ENCODE data around the gene NGRN.

NGRN gene, protein sequence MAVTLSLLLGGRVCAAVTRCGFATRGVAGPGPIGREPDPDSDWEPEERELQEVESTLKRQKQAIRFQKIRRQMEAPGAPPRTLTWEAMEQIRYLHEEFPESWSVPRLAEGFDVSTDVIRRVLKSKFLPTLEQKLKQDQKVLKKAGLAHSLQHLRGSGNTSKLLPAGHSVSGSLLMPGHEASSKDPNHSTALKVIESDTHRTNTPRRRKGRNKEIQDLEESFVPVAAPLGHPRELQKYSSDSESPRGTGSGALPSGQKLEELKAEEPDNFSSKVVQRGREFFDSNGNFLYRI
- total RNA-seq, result 15.5 to 26.3 reads per million in 2 donors

- peak; percentile 82 for DNase-seq
Measured at GRCh38 chr15:90265271-90266060, at the start of gene NGRN. TSS of gene NGRN (plus strand) at chr15:90265672. CDS start at chr15:90265713, 41 bp downstream.

DNA sequence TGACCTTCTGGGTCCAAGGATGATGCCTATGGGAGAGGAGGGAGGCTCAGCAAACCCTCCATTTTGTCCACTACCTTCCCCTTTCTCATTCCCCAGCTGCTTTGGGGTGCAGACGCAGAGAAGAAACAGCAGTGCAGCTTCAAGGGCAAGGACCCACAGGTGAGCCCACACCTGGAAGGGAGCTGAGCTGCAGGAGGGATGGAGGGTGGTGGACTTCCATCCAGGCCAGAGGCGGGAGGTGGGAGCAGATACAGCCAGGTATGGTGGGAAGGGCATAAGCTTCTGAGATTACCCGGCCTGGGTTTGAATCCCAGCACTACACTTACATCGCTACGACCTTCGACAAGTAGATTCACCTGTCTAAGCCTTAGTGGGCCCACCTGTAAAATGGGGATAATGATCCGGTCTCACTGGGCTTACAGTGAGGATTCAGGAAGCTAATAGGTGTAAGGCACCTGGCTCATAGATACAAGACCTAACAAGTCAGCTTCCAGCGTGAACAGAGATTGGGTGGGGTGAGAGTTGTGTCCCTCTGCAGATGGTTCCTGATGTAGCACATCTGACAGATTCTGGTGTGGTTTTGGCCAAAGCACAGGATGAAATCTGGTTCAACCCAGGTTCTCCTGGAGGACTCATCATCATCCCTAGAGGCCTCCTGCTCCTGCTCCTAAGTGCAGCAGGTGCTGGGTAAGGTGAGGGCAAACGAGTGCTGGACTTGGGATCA lies 47.6 kb upstream of the NGRN start:
- DNase-seq, result no peak

GRCh38 chr15:90219421-90220141 lies 45.9 kb upstream of the NGRN start:
- peak; percentile 53 for DNase-seq

DNA sequence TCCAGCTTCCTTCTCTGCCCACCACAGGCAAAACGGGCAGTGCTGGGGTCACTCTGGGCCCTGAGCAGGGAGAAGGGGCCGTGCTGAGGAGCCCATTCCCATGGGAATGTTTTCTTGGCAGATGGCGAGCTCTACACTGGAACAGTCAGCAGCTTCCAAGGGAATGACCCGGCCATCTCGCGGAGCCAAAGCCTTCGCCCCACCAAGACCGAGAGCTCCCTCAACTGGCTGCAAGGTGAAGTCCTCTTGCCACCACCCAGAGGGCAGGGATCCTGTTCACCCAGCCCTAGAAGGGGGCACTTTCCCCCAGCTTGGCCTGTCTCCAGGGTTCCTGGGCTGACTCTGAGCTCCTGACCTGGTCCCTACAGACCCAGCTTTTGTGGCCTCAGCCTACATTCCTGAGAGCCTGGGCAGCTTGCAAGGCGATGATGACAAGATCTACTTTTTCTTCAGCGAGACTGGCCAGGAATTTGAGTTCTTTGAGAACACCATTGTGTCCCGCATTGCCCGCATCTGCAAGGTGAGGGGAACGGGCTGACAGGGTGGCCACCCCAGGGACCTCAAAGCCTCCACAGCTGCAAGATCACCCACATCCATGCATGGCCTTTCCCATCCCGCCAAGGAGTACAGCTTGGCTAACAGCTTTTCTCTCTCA lies 44.1 kb upstream of the NGRN start:
- no peak for DNase-seq

DNA sequence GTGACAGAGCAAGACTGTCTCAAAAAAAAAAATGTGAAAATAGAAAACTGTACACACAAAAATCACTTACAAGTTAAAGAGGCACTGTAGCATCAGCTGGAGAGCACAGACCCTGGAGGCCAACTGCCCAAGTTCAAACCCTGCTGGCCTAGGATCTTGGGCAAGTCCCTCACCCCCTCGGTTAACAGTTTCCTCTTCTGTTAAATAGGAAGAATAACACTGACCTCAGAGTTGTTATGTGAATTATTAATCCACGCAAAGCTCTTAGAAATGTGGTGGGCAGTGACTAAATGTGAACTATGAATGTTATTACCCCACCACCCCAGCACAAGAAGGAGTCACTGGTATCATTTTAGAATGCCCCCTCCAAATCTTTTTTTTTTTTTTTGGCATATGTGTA lies 42.9 kb upstream of the NGRN start:
- DNase-seq, result no peak

DNA sequence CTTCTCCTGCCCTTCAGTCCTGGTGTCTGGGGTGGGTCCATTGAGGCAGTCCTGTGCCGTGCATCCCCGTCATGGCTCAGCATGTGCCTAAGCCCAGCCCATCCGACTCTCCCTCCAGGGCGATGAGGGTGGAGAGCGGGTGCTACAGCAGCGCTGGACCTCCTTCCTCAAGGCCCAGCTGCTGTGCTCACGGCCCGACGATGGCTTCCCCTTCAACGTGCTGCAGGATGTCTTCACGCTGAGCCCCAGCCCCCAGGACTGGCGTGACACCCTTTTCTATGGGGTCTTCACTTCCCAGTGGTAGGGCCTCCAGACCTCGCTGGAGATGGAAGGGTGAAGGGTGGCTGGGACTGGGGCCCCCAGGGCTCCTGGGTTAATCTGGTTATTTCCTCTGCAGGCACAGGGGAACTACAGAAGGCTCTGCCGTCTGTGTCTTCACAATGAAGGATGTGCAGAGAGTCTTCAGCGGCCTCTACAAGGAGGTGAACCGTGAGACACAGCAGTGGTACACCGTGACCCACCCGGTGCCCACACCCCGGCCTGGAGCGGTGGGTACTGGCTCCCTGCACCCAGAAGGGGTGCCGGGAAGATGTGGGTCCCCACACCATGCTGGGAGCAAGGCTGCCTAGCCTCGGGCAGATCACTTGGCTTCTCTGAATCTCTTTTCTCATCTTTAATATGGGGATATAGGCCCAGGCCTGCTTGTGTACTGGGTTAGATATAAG lies 41.9 kb upstream of the NGRN start:
- no peak for DNase-seq

- DNase-seq, result no peak
Measured at GRCh38 chr15:90225047-90225446, 40.4 kb upstream of the NGRN start.

DNA sequence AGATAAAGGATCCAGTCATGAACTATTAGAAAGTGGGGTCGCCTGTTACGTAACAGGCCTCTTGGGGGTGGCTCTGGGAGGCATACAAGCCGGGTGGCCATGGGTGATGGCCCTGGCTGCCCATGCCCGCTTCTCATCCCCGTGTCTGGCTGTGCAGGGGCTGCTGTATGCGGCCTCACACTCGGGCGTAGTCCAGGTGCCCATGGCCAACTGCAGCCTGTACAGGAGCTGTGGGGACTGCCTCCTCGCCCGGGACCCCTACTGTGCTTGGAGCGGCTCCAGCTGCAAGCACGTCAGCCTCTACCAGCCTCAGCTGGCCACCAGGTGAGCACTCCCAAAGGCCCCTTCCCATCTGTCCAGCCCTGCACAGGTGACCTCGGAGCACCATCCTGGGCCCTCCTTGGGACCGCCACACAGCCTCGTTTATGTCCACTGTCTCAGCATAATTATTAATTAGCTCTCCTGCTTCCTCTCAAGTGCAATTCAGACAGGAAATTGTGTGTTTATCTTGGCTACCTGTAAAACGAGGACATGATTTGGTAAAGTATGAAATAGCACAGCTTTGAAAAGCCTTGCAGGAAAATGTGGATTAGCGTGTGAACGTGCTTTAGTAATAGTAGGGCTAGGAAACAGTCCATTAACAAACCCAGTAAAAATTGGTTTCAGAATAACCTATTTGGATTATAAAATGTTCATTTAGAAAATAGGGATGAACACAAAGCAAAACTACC lies 39.8 kb upstream of the NGRN start:
- no peak for DNase-seq

DNA sequence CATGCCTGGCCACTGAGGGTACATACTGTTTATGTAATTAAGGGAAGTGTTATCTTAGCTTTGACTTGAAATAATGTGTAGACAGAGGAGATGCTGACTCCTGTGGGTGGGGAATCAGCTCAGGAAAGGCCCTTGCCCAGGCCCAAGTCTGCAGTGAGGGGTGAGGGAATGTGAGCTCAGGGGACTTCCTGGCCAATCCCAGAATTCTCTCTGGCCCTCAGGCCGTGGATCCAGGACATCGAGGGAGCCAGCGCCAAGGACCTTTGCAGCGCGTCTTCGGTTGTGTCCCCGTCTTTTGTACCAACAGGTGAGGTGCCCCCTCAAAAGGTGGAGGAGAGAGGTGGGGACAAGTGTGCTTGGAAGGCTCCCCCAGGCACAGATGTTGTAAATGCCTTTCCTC lies 38.1 kb upstream of the NGRN start:
- DNase-seq, result no peak

GRCh38 chr15:90227816-90228772 lies 37.4 kb upstream of the NGRN start:
- DNase-seq, result no peak

DNA sequence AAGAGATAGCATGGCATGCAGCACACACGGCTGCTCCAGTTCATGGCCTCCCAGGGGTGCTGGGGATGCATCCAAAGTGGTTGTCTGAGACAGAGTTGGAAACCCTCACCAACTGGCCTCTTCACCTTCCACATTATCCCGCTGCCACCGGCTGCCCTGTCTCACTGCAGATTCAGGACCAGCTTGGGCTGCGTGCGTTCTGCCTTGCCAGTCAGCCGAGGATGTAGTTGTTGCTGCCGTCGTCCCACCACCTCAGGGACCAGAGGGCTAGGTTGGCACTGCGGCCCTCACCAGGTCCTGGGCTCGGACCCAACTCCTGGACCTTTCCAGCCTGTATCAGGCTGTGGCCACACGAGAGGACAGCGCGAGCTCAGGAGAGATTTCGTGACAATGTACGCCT lies 36.5 kb upstream of the NGRN start:
- no peak for DNase-seq

- no peak for DNase-seq
Measured at GRCh38 chr15:90230071-90230494, 35.4 kb upstream of the NGRN start.

DNA sequence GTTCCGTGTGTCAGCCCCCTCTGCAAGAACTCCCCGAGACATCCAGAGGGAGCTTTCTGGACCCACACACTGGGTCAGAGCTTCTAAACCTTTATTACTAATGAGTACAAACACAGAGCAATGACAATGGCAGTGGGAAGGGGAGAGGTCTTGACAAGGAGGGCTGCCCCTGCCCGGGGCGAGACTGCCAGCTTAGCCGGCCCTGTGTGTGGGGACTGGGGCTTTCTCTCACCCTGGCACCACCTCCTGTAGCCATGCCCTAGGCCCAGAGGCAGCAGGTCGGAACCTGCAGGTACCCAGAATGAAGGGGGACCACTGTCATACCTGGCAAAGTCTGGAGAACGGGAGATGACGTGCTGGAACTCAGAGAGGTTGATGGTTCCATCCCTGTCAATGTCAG lies 34.9 kb upstream of the NGRN start:
- no peak for DNase-seq

DNA sequence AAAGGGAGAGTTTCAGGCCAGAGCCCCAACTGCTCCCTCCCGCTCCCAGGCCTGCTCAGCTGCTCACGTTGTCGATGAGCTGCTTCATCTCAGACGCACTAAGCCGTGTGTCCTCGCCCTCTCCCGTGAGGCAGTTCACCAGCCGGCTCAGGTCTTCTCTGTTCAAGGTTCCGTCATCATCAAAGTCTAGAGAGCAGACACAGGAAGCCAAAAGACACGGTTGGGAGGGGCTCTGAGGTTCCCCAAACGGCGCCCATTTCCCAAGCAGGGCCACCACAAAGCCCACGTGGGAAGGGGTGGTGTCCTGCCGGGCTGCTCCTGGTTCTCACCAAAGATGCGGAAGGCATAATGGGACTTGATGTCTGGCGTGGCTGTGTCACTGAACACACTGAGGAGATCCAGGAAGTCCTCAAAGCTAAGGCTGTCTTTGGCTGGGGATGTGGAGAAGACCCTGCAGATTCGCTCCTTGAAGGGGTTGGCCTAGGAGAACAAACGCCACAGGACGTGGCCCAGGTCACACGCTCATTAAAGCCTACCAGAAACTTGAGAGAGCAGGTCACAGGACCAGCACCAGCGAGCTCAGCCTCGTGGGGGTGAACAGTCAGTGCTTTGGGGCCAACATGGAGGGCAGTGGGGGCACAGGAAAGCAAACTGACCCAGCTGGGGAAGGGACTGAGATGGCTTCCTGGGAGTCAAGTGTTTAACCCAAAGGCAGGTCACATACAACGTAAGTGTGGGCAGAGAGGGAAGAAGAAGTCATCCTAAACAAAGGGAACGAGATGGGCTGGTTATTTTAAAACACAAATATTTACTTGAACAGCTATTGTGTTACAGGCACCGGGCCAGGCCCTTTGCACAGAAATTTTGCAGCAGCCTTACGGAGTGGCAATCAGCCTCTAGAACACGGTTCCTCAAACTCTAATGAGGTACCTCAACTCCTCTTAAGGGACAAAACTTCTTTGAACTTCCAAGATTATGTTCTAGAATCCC lies 34.1 kb upstream of the NGRN start:
- peak; percentile 74 for DNase-seq

- no peak for DNase-seq
Measured at GRCh38 chr15:90232196-90232595, 33.3 kb upstream of the NGRN start.

DNA sequence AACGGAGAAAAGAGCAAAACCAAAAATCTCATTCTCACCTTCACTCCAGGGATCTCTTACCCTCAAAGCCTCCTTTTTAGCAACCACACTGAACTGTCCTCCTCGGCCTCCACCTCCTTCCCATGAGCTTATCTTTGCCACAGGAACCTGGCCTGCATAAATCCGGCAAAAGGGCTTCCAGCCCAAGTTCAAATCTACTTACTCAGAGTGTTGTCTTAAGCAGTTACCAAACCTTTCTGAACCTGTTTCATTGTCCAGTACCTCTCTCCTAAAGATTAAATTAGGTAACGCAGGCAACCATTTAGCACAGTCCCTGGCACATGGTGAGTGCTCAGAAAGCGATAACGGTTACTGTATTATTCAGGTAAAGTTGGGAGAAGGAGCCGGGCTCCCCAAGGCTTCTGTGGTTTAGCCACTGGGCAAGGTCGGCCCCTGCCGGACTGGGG lies 32.5 kb upstream of the NGRN start:
- no peak for DNase-seq

GRCh38 chr15:90233387-90234095 lies 31.9 kb upstream of the NGRN start, which contains the start of gene CIB1:
TSS of gene CIB1 (minus strand) at chr15:90233941. CDS start at chr15:90233885, 56 bp downstream.
- peak; percentile 93 for DNase-seq
